ENCODE measurements around the gene SFI1. TPM values are rescaled to one million over a fixed set of nuclear protein-coding genes. Genes with fewer than 3 reads are reported as not detected.

SFI1 gene
- total RNA-seq, 4 donors from 2014 or later: 55.3 to 157 (median 90.1) TPM

DNA sequence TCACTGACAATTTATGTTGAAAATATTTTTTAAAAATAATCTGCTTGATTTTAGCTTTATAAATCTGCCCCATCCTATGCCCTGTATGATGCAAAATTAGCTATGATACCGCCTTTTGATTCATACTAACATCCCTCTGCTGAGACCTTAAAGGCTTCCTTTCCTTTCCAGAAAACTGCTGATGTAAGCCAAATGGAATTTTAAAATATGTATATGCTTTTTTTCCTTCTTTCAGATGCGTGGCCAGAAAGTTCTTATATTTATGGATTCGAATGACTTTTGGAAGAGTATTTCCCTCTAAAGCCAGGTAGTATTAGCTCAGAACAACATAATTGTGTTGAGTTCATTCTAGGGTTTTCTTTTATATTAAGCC, 34.5 kb downstream of the SFI1 start:
- H3K27me3 ChIP-seq: no peaks in the 10 kb centered on the region
- H3K4me1 ChIP-seq: peaks cover 0 to 20% (median 13%) of the 10 kb centered on the region in 4 donors
- no peak overlapping the region for H3K4me3 ChIP-seq
- TF ChIP-seq POLR2AphosphoS5 (IDR thresholded peaks at IDR 0.05) (no peak), POLR2A (IDR thresholded peaks at IDR 0.05) (no peak), EP300 (IDR thresholded peaks at IDR 0.05; ENCODE audit: low read depth) (no peak)
- TF ChIP-seq, protein P1, sequence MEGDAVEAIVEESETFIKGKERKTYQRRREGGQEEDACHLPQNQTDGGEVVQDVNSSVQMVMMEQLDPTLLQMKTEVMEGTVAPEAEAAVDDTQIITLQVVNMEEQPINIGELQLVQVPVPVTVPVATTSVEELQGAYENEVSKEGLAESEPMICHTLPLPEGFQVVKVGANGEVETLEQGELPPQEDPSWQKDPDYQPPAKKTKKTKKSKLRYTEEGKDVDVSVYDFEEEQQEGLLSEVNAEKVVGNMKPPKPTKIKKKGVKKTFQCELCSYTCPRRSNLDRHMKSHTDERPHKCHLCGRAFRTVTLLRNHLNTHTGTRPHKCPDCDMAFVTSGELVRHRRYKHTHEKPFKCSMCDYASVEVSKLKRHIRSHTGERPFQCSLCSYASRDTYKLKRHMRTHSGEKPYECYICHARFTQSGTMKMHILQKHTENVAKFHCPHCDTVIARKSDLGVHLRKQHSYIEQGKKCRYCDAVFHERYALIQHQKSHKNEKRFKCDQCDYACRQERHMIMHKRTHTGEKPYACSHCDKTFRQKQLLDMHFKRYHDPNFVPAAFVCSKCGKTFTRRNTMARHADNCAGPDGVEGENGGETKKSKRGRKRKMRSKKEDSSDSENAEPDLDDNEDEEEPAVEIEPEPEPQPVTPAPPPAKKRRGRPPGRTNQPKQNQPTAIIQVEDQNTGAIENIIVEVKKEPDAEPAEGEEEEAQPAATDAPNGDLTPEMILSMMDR (IDR thresholded peaks at IDR 0.05): no peak
- no peaks in the 10 kb centered on the region for H3K9me3 ChIP-seq
- in situ Hi-C loops (cut with MboI; ENCODE audit: low pct_ligation_motif_present in 1 of 4, low pct_unique_long_range_greater_than_20kb in 1 of 4, low sequenced_read_pairs in 3 of 4) (no loop called here), intact Hi-C loops (cut with DNase I; ENCODE audit: low total_unique reads) (no loop called here)
- no peak for DNase-seq
- WGBS, 2 donors (ENCODE audit: low coverage in 1 of 2): 48 to 52% methylated on average over 2 to 3 of the region's 3 CpGs
- peak overlapping the region; percentile 33 to 77 (median 59) for H3K27ac ChIP-seq
- H3K36me3 ChIP-seq: no peaks in the 10 kb centered on the region

DNA sequence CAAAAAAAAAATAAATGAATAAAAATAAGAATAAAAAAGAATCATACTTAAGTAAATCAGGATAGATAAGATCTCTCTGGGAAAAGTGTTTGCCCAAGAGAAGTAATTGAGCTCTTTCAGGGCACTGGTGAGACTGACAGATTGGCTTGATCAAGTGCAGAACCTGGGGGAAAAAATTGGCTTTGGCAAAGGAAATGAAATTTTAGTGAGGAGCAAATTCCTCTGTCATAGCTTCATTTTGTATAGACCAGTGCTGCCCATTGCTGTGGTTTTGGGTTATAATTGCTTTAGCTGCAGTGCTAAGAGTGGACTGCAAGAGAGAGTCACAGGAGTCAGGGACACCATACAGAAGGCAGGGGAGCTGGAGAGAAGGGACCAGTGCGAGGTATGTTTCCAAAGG, 35.7 kb downstream of the SFI1 start:
- in situ Hi-C loops (cut with MboI; ENCODE audit: low pct_ligation_motif_present in 1 of 4, low pct_unique_long_range_greater_than_20kb in 1 of 4, low sequenced_read_pairs in 3 of 4): no loop called here

DNA sequence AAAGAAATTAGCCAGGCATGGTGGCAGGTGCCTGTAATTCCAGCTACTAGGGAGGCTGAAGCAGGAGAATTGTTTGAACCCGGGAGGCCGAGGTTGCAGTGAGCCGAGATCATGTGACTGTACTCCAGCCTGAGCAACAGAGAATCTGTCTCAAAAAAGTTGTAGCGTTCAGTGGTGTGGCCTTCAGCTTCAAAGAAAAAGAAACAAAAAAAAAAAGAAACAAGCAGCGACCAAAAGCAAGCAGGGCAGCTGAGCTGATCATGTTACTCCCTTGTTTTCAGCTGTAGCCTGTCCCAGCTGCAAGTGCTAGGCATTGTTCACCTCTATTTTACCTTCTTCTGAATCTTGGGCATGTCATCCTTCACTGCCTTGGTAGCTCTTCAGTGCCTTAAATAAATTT, 37.0 kb downstream of the SFI1 start:
- H3K36me3 ChIP-seq: no peaks in the 10 kb centered on the region
- no peak for DNase-seq
- in situ Hi-C loops (cut with MboI; ENCODE audit: low pct_ligation_motif_present in 1 of 4, low pct_unique_long_range_greater_than_20kb in 1 of 4, low sequenced_read_pairs in 3 of 4): no loop called here

More for the DNA sequence above, 35.7 kb downstream of the SFI1 start:
- 80 to 100% methylated on average over 1 of the region's 1 CpG for WGBS, 2 donors (ENCODE audit: low coverage in 1 of 2)
- peak overlapping the region in 3 of 4 donors; percentile 20 to 77 (median 33) for H3K27ac ChIP-seq
- H3K27me3 ChIP-seq: no peaks in the 10 kb centered on the region
- no peaks in the 10 kb centered on the region for H3K36me3 ChIP-seq
- TF ChIP-seq POLR2A (IDR thresholded peaks at IDR 0.05) (no peak), EP300 (IDR thresholded peaks at IDR 0.05; ENCODE audit: low read depth) (no peak), POLR2AphosphoS5 (IDR thresholded peaks at IDR 0.05) (no peak)
- TF ChIP-seq, protein P1 (IDR thresholded peaks at IDR 0.05): no peak
- peaks cover 0 to 20% (median 13%) of the 10 kb centered on the region in 4 donors for H3K4me1 ChIP-seq
- no peak overlapping the region for H3K4me3 ChIP-seq
- DNase-seq: no peak
- no peaks in the 10 kb centered on the region for H3K9me3 ChIP-seq
- intact Hi-C loops (cut with DNase I; ENCODE audit: low total_unique reads): no loop called here

DNA sequence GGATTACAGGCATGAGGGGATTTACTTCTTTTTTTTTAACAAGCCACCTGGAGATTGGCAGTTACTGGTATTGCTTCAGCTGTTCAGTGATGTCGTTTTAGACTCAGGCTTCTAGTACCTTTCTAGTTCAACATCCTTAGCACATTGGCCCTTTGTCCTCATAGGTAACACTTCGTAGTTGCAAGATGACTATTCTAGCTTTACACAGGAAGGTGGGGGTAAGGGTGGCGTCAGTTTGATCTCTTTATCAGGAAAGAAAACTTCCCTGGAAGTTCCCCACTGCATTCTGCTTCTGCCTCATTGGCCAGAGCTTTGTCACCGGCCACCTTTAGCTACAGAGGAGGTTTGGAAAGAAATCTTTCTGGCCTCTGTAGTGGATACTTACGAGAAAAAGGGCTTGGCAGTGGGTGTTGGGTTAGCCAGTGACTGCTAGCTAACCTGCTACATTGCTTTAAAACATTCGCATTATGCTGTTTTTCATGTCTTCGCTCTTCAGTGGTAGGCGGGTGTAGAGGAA, 40.7 kb downstream of the SFI1 start:
- Histone ChIP-seq H3K27ac (no peak overlapping the region), H3K4me3 (no peak overlapping the region), H3K27me3 (no peaks in the 10 kb centered on the region), H3K36me3 (no peaks in the 10 kb centered on the region), H3K9me3 (no peaks in the 10 kb centered on the region), H3K4me1 (peaks cover 0 to under 1% (median 0%) of the 10 kb centered on the region in 4 donors)
- TF ChIP-seq POLR2AphosphoS5 (IDR thresholded peaks at IDR 0.05) (no peak), EP300 (IDR thresholded peaks at IDR 0.05; ENCODE audit: low read depth) (no peak), POLR2A (IDR thresholded peaks at IDR 0.05) (no peak)
- TF ChIP-seq, protein P1 (IDR thresholded peaks at IDR 0.05): no peak
- no peak for DNase-seq
- WGBS, 2 donors (ENCODE audit: low coverage in 1 of 2): 63 to 69% methylated on average over 7 to 8 of the region's 8 CpGs
- intact Hi-C loops (cut with DNase I; ENCODE audit: low total_unique reads): no loop called here
- in situ Hi-C loops (cut with MboI; ENCODE audit: low pct_ligation_motif_present in 1 of 4, low pct_unique_long_range_greater_than_20kb in 1 of 4, low sequenced_read_pairs in 3 of 4): no loop called here

More for the DNA sequence above, 37.0 kb downstream of the SFI1 start:
- TF ChIP-seq, protein P1 (IDR thresholded peaks at IDR 0.05): no peak
- TF ChIP-seq EP300 (IDR thresholded peaks at IDR 0.05; ENCODE audit: low read depth): no peak
- TF ChIP-seq POLR2A (IDR thresholded peaks at IDR 0.05): no peak
- no peak for TF ChIP-seq POLR2AphosphoS5 (IDR thresholded peaks at IDR 0.05)
- Histone ChIP-seq H3K4me3 (no peak overlapping the region), H3K27me3 (no peaks in the 10 kb centered on the region), H3K27ac (no peak overlapping the region), H3K9me3 (no peaks in the 10 kb centered on the region), H3K4me1 (peaks cover 0 to 20% (median 13%) of the 10 kb centered on the region in 4 donors)
- intact Hi-C loops (cut with DNase I; ENCODE audit: low total_unique reads): no loop called here
- 88 to 92% methylated on average over 4 to 5 of the region's 5 CpGs for WGBS, 2 donors (ENCODE audit: low coverage in 1 of 2)

Measured in transverse colon (tissue), 4 donors.